Glomerular visceral epithelial cell (primary cell): ENCODE results near the gene UHRF1.
"Not testable (repeated sequence)": the region's sequence is repeated elsewhere in the genome, so short reads cannot be mapped to it uniquely, and the experiment has no call there.

Experiments
- DNase-seq: peaks from one replicate; pipeline ENCODE4 v3.0.0-alpha.2; 2016; ENCODE audit errors: extremely low spot score

Gene UHRF1

DNA sequence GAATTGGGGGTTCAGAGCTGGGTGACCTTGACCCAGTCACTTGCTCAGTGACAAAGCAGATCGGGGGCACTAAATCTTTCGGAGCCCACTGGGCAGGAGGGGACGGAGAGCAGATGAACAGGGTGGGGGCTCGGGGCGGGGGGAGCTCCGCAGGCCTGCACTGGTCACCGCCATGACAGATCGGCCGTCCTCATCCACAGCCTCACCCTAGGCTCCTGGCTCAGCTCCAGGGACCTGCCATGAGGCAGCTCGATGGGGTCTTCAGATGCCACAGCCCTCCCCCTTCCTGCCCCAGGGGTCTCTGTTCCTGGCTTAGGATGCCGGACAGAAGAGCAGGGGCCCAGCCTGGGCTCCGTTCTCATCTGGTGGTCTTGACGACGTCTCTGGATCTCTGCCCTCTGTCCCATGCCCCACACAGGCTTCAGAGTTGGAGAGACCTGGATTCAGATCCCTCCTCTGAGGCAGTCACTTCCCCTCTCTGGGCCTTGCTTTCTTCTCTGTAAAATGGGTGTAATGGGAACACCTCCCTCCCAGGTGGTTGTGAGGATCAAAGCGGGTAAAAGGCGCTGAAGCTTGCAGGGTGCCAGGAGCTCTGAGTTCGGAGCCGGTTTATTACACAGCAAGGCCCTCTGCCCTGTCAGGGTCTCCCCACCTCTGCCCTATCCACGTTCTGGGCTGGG, 62.7 kb downstream of the UHRF1 start:
- no peak for DNase-seq

DNA sequence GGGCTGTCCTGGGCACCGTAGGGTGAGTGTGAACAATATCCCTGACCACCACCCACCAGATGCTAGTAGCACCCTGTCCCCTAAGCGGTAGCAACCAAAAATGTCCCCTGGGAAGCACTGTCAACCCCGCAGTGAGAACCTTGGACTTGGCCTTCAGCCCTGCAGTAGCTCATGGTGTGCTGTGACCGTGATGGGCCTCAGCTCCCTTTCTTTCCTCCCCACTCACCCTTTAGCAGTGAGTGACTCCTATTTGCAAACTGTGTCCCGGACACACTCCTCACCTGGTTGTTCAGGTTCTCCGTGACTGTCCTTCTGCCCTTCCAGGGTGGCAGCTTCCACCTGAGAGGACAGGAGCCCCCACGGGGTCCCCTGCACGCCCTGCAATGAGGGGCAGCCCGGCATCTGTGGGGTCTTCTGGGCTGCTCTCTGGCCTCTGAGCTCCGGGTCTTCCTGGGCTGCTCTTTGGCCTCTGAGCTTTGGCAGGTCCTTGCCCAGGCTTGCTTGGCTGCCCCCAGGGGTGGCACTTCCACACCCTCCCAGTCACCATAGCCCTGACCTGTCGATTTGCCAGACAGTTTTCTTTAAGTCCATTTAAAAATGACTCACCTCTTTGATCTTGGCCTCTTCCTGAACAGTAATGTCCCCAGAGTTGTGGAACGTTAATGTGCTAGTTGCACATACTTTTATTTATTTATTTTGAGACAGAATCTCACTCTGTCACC, 63.4 kb downstream of the UHRF1 start:
- peak; percentile 62 for DNase-seq

DNA sequence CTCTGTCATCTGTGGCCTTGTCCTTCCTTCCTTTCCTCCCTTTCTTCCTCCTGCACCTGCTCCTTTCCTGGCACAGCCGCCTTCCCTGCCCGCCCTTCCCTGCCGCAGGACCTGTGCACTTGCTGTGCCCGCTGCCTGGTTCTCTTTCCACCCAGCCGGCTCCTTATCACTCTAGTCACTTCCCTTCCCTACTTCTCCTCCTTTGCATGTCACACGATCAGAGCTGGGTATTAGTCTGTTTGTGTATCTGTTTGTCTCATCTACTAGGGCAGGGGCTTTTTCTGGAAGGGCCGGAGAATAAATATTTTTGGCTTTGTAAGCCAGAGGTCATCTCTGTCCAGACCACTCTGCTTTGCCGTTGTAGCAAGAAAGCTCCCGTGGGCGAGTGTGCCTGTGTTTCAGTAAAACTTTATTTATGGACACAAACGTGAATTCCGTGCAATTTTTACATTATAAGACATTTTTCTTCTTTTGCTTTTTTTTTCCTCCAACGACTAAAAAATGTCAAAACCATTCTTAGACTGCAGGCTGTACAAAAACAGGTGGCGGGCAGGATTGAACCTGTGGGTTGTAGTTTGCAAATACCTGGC, 65.7 kb downstream of the UHRF1 start:
- DNase-seq, result no peak

DNA sequence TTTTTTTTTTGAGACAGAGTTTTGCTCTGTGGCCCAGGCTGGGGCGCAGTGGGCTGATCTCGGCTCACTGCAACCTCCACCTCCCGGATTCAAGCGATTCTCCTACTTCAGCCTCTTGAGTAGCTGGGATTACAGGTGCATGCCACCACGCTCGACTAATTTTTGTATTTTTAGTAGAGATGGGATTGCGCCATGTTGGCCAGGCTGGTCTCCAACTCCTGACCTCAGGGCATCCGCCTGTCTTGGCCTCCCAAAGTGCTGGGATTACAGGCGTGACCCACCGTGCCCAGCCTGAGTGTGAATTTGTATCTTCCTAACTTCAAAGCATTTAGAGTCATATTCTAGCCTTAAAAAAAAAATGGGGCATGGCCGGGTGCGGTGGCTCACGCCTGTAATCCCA, 66.3 kb downstream of the UHRF1 start:
- DNase-seq, result not testable (repeated sequence)

DNA sequence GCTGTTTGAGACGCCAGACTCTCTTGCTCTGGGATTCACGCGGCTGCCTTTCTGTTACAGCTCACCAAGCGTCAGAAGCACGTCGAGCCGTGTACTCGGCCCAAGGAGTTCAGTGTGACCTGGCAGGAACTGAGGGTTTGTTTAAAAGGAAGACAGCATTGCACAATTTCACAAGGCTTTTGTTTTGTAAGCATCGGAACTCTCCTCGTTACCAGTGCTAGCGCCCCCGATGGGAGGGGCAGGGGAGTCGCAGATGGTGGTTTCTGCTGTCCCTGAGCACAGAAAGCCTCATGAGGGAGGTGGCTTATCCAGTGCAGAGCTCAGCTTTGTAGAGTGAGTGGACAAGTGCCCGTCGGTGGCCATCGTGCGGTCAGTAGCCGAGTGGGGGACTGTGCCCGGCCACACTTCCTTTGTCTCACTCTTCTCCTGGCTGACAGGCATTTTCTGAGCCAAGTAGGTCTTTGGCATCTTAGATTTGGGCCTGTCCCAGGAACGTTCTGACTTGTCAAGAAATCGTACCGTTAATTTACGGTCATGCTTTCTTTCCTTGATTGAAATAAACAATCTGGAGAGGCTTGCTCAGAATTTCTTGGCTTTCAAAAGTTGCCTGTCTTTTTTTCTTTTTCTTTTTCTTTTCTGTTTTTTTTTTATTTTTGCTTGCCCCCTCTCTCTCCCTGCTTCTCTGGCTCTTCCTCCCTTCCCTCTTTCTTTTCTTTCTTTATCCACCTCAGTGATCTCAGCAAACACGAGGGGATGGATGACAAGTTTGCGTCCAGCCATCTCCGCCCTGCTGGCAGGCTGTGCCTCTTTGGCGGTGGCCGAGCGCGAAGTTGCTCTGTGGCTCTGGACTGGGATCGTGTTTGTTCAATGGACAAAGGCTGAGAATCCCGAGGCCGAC, 67.3 kb downstream of the UHRF1 start:
- DNase-seq, result peak; percentile 53

DNA sequence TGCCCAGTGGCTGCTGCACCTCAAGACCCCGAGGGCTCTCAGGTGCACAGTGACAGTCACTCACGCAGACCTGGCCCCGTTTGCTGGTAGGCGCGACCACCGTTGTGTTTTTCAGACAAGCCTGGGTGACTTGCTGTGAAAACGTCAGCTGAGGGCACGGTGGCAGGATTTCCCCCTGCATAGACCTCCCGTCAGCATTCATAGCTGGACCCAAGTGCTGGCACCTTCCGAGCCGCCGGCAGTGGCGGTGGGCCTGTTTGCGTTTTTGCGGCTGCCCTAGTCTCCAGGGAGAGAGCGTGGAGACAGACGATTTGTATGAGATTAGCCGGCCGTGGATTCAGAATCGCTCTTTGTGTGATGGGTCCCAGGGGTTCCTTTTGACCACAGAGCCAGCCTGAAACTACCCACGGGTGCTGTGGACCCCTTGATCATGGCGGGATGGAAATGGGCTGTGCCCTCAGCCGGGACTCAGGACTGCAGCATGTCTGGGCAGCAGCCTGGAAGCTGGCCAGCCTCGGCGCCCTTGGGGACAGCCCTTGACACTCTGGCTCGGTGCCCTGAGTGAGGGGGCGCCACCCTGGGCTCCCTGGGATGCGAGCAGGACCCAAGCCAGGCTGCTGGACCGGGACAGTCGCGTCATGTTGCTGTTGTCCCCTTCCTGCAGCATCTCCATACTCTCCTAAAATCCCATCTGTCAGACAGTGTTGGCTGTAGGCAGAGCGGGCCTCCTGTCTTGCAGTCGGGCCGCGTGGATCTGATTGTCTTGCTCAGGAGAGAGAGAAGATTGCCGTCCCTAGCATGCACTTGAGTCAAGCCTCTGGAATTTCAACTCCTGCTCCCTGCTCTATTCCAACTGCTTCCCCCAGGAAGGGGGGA, 68.2 kb downstream of the UHRF1 start:
- peak; percentile 74 for DNase-seq

DNA sequence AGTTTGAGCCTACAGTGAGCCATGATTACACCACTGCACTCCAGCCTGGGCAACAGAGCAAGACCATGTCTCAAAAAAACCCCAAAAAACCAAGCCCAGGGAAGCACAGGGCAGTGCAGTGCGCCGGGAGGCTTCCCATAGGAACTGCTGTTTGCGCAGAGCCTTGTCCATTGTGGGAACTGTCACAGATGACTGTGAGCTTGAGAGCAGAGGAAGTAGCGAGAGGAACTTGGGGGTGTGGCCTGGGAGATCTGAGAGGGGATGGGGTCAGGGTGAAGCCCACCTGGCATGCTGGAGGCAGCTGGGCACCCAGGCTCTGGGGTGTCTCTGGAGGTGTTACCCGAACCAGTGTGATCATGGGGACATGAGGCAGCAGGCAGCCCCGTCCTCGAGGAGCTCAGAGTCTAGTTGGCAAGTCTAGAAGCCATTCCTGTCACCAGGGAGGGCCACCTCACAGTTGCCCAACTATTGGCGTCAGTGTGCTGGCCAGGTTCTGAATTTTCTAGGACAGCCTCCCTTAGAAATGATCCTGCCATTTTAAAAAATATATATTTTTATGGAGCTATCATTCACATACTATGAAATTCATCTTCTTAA, 70.0 kb downstream of the UHRF1 start:
- no peak for DNase-seq

DNA sequence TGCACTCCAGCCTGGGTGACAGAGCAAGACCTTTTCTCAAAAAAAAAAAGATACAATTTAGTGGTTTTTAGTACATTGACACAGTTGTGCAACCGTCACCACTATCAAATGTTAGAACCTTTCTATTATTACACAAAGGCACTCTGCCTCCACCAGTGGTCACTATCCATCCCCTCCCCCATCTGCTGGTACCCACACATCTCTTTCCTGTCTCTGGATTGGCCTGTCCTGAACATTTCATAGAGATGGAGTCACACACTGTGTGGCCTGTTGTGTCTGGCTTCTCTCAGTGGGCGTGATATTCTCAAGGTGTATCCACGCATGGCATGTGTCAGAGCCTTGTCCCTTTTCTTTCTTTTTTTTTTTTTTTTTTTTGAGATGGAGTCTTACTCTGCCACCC, 70.8 kb downstream of the UHRF1 start:
- peak; percentile 60 for DNase-seq

DNA sequence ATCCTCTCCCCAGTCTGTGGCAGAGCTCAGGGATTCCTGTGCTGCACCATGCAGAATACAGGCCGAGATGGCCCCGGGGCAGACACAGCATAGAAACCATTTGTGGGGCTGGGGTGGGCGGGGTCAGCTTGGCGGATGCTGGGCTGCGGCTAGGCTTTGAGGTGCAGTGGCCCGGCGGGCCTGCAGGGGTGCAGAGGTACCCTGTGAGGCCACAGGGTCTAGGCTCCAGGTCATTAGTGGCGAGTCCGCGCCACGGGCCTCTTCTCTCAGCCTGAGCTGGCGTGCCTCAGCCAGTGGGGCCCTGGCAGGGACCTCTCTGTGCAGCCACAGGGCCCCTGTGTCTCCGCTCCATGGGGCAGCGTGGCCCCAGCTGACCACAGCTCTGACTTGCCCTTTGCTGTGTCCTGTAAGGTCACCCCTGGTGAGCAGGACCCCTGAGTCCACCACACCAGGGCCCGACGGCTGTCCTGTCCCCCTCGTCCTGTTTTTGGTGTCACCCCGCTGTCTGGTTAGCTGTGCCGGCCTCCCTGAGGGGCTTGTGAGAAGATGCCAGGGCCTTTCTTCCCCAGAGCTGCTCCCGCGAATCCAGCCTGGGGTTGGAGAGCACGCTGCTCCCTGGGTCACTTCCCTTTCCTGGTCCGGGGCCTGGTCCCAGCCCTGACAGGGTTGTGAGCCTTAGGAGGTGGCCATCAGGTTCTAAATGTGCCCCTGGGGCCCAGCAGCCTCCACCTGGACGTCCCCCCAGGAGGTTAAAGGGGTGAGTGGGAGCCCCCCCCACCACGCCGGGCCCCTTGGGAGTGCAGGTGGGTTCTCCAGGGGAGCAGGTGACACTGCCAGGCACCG, 71.8 kb downstream of the UHRF1 start:
- no peak for DNase-seq

DNA sequence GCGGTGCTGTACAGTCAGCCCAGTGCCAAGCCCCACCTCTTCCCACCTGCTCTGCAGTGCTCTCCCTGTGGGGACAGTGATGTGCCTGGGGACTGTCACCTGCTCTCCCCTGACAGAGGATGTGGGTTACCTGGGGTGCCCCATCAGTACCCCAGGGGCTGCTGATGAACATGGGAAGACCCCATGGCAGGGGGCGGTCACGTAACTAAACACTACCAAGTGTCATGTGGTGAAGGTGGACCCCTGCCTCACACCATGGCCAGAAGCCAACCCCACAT, 72.3 kb downstream of the UHRF1 start:
- no peak for DNase-seq

DNA sequence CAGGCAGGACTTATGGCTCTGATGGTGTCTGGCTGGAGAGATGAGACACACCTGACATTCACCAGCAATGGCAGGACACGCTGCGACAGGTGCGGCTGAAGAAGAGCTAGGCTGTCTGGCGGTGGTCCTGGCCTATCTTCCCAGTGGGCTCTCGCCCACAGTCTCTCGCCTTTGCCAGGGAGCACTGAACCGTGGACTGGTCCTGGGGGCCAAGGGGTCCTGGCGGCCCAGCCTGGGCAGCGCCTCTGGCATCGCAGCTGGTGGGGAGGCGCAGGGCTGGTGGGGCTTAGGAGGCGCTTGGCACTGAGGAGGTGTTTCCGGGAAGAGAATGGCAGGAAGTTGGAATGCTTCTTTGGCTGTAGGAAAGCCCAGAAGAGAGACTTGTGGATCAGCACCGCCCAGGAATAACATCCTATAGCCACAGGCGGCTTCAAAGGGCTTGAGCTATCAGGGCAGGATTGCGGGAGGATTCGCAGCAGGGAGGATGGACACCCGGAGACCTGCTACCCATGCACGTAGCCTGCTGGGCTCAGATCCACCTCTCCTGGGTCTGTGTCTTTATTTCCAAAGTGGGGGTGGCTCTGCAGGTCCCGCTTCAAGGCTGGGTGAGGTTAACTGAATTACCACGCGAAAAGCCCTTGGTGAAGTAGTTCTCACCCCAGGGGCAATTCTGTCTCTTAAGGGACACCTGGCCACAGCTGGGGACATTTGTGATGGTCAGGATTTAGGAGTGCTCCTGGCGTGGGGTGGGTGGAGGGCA, 74.2 kb downstream of the UHRF1 start:
- no peak for DNase-seq

DNA sequence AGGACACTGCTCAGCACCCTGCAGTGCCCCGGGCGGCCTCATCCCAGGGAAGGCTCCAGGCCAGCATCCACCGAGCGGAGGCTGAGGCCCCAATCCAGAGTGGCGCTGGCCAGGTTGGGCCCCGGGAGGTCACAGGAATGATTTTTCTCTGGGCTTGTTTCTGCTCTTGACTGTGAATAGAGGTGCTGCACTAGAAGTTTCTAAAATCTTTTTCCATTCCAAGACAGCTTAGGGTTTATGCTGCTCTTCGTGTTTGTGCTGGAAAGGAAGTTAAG, 74.7 kb downstream of the UHRF1 start:
- DNase-seq, result no peak

DNA sequence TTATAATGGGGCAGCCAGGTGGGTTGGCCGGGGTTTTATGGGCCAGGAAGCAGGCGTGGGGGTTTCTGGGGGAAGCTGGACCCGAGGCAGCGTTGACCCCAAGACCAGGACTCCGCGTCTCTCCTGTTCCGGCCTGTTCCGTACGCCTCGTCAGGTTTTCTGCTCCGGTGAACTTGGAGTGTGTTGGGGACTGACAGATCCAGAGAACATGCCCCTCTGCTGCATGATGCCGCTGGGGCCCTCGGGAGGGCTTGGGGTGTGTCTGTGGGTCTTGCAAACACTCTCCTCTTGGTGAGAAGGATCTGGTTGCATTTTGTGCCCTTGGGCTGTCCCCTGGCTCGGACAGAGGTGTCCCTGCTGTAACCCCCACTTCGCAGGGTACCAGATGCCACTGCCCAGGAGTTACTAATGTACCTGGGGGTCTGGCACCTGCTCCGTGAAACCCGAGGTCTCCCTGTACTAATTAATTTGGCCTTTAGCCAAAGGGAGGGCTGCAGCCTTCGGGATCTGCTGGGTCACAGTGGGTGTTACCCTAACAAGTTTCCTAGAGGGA, 75.2 kb downstream of the UHRF1 start:
- DNase-seq, result no peak

DNA sequence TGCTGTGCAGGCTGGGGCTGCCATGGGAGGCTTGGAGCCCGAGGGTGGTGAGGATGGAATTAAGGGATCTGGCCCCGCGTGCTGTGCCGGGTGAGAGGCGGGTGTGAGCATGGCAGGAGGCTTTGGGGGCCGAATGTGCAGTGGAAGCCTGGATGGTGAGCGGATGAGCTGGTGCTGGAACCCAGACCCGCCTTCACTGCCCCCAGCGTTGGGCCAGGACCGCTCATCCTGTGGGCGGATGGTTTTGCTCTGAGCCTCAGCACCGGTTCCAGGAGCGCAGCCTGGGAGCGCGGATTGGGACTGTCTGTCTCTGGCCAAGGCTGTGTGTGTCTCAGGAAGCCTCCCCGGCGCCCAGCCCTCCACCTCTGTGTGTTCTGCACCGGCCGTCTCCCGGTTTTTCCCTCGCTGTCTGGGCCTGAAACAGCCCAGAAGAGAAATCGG, 76.3 kb downstream of the UHRF1 start:
- DNase-seq, result no peak

DNA sequence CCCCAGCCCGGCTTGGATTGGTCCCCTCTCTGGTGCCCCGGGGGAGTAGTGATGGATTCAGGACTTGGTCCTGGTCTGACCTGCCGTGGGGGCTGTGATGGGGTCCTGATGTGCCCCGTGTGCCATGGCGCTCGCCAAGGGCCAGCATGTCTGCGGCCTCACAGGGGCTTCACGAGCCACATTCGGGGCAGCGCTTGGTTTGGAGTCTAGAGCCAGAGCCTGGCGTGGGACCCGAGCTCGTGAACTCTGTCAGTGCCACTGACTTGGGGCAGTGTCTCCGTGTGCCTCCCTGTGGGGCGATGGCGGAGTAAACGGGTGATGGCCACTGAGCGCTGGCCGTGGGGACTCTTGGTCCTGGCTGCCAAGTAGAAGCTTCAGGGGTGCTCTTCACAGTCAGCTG, 76.8 kb downstream of the UHRF1 start:
- no peak for DNase-seq

DNA sequence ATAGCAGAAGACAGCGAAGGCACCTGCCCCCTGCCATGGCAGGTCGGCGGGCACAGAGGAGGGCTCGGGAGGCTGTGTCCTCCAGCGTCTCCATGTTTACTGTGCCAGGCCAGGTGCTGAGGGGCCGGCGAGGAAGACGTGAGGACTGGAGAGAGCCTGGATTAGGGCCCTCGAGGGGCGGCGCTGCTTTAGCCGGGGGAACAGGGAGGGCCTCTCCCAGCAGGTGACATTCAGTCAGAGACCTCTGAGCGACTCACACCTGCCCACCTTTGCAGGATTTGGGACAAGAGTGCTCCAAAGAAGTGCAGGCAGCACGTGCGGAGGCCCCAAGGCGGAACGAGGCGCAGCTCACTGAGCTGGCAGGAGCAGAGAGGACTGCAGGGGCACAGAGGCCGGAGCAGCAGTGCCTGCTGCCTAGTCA, 77.2 kb downstream of the UHRF1 start:
- DNase-seq, result no peak

DNA sequence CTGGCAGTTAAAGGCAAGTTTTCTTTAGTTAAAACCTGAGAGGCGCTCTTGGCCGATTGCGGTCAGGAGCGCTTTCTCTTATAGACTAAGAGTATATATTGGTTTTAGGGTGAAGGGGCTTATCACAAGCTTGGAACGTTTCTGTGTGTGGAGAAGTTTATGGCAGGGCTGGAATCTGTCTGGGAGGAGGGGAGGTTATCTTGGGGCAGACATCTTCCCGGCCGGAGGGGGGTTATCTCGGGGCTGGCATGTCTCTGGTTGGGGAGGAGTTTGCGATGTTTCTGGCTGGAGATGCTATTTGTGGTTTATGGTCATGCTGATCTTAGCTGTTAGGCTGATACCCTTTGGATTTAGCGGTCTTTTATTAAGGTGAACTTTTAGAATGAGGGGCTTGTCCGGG, 78.0 kb downstream of the UHRF1 start:
- DNase-seq, result no peak

DNA sequence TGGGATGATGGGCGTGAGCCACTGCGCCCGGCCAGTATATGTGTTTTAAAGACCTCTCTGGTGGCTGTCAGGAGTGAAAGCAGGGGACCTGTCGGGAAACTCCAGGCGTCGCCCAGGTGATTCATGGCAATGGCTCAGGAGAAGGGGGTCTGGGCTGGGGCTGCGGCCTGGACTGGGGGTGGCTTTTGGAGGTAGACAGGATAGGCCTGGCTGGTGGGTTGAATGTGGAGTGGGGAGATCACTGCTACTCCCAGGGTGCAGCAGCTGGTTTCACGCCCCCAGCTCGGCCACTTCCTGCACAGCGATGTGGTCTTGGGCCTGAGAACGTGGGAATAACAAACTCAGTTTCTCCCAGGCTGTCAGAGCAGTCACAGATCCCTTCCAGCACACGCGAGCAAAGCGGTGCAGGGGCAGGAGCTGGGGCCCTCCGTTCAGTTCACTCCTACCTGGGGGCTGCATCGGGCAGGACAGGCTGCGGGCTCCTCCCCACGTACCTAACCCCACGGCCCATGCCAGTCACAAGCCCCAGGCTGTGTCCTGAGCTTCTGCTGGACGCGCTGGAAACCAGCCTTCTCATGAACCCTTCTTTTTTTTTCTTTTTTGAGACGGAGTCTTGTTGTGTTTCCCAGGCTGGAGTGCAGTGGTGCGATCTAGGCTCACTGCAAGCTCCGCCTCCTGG, 78.5 kb downstream of the UHRF1 start:
- DNase-seq, result no peak
